ENCODE measurements around the gene MLYCD. TPM values are rescaled to one million over a fixed set of nuclear protein-coding genes. Genes with fewer than 3 reads are reported as not detected.

MLYCD gene
- total and polyA plus RNA-seq, 8 donors: 4.3 to 11.2 (median 8.9) TPM

DNA sequence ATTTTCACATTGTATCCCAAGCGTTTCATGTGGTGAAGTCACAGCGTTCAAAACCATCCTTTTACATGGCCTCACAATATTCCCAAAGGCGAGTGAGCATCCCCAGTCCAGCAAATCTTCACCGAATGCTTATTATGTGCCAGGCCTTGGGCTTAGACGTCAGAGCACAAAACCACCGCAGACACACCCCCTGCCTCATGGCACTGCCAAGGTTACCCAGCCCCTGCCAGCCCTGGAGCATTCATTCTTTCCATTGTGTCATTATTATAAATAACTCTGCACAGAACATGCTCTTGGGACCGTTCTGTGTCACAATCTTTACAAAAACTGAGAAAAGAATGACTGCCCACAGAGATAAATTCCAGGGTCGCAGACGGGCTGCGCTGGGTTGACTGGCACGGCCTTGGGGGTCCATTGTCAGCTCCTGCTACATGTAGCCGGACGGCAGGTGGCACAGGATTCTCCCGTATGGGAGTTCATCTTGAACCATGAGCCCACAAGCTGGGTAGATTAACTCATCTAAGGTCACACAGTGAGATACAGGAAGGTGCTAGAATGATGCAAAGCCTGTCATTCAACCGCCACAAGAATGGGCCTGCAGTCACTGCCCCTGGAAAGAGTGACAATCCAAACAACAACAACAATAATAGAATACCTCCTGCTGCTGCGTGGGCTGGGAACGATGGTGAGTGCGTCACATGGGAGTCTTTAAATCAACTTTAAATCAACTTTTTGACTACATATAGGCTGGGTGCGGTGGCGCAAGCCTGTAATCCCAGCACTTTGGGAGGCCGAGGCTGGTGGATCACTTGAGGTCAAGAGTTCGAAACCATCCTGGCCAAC is 64.6 kb downstream of the MLYCD start:
- peaks cover 0 to 31% (median 6%) of the 10 kb centered on the region in 3 donors for H3K36me3 ChIP-seq

DNA sequence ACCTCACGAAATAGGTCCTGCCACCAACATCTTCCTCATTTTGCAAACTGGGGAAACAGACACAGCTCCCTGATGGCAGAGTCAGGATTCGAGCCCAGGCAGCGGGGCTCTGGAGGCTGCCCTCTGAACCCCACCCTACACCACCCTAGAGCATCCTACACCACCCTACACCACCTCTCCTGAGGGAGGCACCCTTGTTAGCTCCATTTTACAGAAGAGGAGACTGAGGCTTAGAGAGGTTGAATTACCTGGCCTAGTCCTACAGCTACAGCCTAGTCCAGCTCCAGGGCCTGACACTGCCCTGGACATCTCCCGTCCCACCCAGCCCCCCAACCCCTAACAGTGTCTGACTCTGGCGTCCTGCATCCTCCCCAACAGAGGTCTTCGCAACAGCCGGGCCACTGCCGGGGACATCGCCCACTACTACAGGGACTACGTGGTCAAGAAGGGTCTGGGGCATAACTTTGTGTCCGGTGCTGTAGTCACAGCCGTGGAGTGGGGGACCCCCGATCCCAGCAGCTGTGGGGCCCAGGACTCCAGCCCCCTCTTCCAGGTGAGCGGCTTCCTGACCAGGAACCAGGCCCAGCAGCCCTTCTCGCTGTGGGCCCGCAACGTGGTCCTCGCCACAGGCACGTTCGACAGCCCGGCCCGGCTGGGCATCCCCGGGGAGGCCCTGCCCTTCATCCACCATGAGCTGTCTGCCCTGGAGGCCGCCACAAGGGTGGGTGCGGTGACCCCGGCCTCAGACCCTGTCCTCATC is 65.9 kb downstream of the MLYCD start:
- DNase-seq: peak in 1 of 6 donors; percentile 65
- peaks cover 0 to 23% (median 0%) of the 10 kb centered on the region in 3 donors for H3K36me3 ChIP-seq
- WGBS, 2 donors: 92 to 93% methylated on average over 26 of the region's 26 CpGs
- no peak overlapping the region for H3K27ac ChIP-seq
- intact Hi-C loops (cut with DNase I): loop anchor here in 2 of 3 donors (5.0 to 10.0 kb wide), 3 partner anchors 80 to 210 kb away; partner anchors contain the start of gene SLC38A8 (in 1 of the 2)
- TF ChIP-seq, protein P1, sequence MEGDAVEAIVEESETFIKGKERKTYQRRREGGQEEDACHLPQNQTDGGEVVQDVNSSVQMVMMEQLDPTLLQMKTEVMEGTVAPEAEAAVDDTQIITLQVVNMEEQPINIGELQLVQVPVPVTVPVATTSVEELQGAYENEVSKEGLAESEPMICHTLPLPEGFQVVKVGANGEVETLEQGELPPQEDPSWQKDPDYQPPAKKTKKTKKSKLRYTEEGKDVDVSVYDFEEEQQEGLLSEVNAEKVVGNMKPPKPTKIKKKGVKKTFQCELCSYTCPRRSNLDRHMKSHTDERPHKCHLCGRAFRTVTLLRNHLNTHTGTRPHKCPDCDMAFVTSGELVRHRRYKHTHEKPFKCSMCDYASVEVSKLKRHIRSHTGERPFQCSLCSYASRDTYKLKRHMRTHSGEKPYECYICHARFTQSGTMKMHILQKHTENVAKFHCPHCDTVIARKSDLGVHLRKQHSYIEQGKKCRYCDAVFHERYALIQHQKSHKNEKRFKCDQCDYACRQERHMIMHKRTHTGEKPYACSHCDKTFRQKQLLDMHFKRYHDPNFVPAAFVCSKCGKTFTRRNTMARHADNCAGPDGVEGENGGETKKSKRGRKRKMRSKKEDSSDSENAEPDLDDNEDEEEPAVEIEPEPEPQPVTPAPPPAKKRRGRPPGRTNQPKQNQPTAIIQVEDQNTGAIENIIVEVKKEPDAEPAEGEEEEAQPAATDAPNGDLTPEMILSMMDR (IDR thresholded peaks at IDR 0.05): no peak
- no peaks in the 10 kb centered on the region for H3K9me3 ChIP-seq
- no peak for ATAC-seq
- FAIRE-seq: no peak
- H3K4me3 ChIP-seq: no peak overlapping the region
- H3K27me3 ChIP-seq: no peaks in the 10 kb centered on the region
- H3K4me1 ChIP-seq: no peaks in the 10 kb centered on the region

More for the DNA sequence above, 64.6 kb downstream of the MLYCD start:
- no peak overlapping the region for H3K27ac ChIP-seq
- intact Hi-C loops (cut with DNase I): loop anchor here in 2 of 3 donors (10.0 kb wide), 2 partner anchors 81 to 211 kb away; partner anchors contain the start of gene SLC38A8 (in 1 of the 2)
- no peak overlapping the region for H3K4me3 ChIP-seq
- H3K4me1 ChIP-seq: no peaks in the 10 kb centered on the region
- ATAC-seq (no peak), DNase-seq (peak in 1 of 6 donors; percentile 41), FAIRE-seq (no peak)
- TF ChIP-seq, protein P1 (IDR thresholded peaks at IDR 0.05): no peak
- no peaks in the 10 kb centered on the region for H3K9me3 ChIP-seq
- no peaks in the 10 kb centered on the region for H3K27me3 ChIP-seq
- WGBS, 2 donors: 82 to 89% methylated on average over 22 of the region's 22 CpGs

DNA sequence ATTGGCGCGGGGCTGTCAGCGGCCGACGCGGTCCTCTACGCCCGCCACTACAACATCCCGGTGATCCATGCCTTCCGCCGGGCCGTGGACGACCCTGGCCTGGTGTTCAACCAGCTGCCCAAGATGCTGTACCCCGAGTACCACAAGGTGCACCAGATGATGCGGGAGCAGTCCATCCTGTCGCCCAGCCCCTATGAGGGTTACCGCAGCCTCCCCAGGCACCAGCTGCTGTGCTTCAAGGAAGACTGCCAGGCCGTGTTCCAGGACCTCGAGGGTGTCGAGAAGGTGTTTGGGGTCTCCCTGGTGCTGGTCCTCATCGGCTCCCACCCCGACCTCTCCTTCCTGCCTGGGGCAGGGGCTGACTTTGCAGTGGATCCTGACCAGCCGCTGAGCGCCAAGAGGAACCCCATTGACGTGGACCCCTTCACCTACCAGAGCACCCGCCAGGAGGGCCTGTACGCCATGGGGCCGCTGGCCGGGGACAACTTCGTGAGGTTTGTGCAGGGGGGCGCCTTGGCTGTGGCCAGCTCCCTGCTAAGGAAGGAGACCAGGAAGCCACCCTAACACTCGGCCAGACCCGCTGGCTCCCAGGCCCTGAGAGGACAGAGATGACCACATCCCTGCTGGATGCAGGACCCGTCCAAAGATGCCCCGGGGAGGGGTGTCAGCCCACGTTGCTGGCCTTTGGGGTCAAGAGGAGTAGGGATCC is 66.7 kb downstream of the MLYCD start:
- Histone ChIP-seq H3K27ac (no peak overlapping the region), H3K36me3 (peaks cover 0 to 17% (median 0%) of the 10 kb centered on the region in 3 donors), H3K4me3 (no peak overlapping the region), H3K4me1 (no peaks in the 10 kb centered on the region), H3K9me3 (no peaks in the 10 kb centered on the region), H3K27me3 (no peaks in the 10 kb centered on the region)
- 89 to 92% methylated on average over 36 of the region's 36 CpGs for WGBS, 2 donors
- TF ChIP-seq, protein P1 (IDR thresholded peaks at IDR 0.05): no peak
- ATAC-seq (no peak), FAIRE-seq (no peak), DNase-seq (peak in 1 of 6 donors; percentile 69)
- intact Hi-C loops (cut with DNase I): loop anchor here in 2 of 3 donors (5.0 to 10.0 kb wide), 3 partner anchors 79 to 209 kb away; partner anchors contain the start of gene SLC38A8 (in 1 of the 2)

DNA sequence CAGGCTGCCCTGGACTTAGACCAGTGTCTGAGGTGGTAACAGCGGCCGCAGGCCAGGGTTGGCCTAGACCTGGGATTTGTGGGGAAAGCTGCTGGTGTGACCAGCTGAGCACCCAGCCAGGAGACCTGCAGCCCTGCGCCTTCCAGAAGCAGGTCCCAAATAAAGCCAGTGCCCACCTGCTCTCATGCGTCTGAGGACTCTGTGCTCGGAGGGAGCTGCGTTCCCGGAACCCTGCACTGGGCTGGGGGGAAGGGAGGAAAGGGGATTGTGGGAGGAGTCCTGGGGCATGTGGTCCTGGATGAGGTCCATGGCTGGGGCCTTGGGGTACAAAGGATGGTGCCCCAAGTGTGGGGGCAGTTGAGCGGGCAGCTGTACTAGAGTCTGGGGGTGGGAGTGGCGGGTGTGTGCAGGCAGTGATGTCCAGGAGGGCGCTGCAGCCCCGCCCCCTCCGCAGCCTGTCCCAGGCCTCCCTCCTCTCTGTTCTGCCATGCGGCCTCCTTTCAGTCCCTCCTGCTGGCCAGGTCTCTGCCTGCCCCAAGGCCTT is 67.3 kb downstream of the MLYCD start:
- peak in 1 of 6 donors; percentile 67 for DNase-seq
- no peak for FAIRE-seq
- no peak overlapping the region for H3K4me3 ChIP-seq
- intact Hi-C loops (cut with DNase I): loop anchor here in 2 of 3 donors (5.0 to 10.0 kb wide), 3 partner anchors 79 to 209 kb away; partner anchors contain the start of gene SLC38A8 (in 1 of the 2)
- H3K4me1 ChIP-seq: no peaks in the 10 kb centered on the region
- TF ChIP-seq, protein P1 (IDR thresholded peaks at IDR 0.05): no peak
- no peaks in the 10 kb centered on the region for H3K27me3 ChIP-seq
- H3K27ac ChIP-seq: no peak overlapping the region
- 92 to 93% methylated on average over 9 to 13 of the region's 13 CpGs for WGBS, 2 donors
- no peaks in the 10 kb centered on the region for H3K9me3 ChIP-seq
- peaks cover 0 to 11% (median 0%) of the 10 kb centered on the region in 3 donors for H3K36me3 ChIP-seq
- ATAC-seq: no peak
